ENCODE results near the gene TMEM175. TPM values are rescaled to one million over a fixed set of nuclear protein-coding genes. Genes with fewer than 3 reads are reported as not detected.

TMEM175 gene
- total RNA-seq, 1 donor from 2014 or later: 62.7 TPM

DNA sequence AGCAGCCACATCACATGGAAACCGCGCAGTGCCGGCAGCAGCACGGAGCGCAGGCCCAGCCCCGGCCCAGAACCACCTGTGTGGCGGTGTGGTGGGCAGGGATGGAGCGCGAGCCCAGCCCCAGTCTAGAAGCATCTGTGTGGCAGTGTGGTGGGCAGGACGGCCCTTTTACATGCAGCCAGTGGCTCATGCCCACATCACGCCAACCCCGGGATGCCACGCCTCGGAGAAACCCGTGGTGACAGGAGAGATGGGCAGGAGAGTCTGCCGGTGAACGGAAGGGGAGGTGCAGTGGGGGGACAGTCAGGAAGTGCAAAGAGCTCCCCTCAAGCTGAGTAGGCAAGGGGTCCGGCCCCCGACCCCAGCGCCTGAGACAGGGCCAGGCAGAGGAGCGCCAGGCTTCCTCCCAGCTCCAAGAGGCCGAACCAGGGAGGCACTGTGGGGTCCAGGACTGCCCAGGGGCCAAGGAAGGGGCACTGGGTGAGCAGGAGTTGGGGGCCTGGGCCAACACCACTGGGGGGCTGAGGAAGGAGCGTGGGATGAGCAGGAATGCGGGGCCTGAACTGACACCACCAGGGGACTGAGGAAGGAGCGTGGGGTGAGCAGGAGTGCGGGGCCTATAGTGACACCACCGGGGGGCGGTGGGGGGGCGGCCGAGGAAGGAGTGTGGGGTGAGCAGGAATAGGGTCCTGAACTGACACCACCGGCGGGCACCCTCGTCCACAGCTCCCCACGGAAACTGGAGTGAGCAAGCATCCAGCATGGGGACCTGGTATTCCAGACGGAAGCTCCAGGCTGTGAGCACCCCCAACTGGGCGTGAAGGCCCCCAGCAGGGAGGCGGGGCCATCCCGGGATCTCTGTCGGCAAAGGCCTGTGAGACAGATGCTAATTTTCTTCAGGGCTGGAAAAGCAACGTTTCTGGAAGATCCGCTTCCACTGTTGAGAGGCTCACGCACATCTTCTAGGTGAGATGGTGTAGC, 28.9 kb upstream of the TMEM175 start:
- H3K4me3 Mint-ChIP-seq (ENCODE audit: unreplicated experiment): no peak overlapping the region
- H3K27me3 Mint-ChIP-seq (ENCODE audit: unreplicated experiment): peaks cover 5% of the 10 kb centered on the region
- H3K36me3 Mint-ChIP-seq (ENCODE audit: unreplicated experiment): no peaks in the 10 kb centered on the region
- no peak overlapping the region for H3K27ac Mint-ChIP-seq (ENCODE audit: unreplicated experiment)
- H3K4me1 Mint-ChIP-seq (ENCODE audit: low read depth, unreplicated experiment): peaks cover 5% of the 10 kb centered on the region
- TF ChIP-seq, protein P1, sequence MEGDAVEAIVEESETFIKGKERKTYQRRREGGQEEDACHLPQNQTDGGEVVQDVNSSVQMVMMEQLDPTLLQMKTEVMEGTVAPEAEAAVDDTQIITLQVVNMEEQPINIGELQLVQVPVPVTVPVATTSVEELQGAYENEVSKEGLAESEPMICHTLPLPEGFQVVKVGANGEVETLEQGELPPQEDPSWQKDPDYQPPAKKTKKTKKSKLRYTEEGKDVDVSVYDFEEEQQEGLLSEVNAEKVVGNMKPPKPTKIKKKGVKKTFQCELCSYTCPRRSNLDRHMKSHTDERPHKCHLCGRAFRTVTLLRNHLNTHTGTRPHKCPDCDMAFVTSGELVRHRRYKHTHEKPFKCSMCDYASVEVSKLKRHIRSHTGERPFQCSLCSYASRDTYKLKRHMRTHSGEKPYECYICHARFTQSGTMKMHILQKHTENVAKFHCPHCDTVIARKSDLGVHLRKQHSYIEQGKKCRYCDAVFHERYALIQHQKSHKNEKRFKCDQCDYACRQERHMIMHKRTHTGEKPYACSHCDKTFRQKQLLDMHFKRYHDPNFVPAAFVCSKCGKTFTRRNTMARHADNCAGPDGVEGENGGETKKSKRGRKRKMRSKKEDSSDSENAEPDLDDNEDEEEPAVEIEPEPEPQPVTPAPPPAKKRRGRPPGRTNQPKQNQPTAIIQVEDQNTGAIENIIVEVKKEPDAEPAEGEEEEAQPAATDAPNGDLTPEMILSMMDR (IDR thresholded peaks at IDR 0.05; ENCODE audit: partially characterized antibody, unreplicated experiment): no peak
- no peak for DNase-seq
- H3K9me3 Mint-ChIP-seq (ENCODE audit: unreplicated experiment): peaks cover 7% of the 10 kb centered on the region

DNA sequence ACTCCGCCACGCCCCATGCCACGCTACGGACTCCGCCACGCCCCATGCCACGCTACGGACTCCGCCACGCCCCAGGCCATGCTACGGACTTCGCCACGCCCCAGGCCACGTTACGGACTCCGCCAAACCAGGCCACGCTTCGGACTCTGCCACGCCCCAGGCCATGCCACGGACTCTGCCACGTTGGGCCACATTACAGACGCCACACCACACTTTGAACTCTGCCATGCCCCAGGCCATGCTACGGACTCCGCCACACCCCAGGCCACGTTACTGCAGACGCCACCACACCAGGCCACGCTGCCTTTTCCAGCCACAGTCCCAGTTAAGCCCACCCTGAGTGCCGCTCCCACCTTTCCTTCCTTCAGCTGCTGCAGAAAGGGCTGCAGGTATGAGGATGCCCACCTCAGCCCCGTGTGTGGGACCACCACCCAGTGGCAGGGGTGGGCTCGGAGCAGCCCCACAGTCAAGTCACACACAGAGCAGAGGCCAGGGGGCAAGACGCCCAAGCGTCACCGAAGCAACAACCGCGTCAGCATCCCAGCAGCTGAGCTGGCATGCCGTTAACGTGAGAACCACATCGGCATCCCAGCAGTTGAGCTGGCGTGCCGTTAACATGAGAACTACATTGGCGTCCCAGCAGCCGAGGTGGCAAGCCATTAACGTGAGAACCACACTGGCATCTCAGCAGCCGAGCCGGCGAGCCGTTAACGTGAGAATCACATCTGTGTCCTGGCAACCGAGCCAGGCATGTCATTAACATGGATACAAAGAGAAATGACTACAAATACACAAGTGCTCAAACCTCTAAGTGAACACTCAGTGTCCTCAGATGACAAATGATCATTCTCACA, 26.5 kb upstream of the TMEM175 start:
- H3K4me1 Mint-ChIP-seq (ENCODE audit: low read depth, unreplicated experiment): no peaks in the 10 kb centered on the region
- H3K9me3 Mint-ChIP-seq (ENCODE audit: unreplicated experiment): peaks cover 7% of the 10 kb centered on the region
- peaks cover 5% of the 10 kb centered on the region for H3K27me3 Mint-ChIP-seq (ENCODE audit: unreplicated experiment)
- DNase-seq: no peak
- no peak overlapping the region for H3K4me3 Mint-ChIP-seq (ENCODE audit: unreplicated experiment)
- TF ChIP-seq, protein P1 (IDR thresholded peaks at IDR 0.05; ENCODE audit: partially characterized antibody, unreplicated experiment): no peak
- no peaks in the 10 kb centered on the region for H3K36me3 Mint-ChIP-seq (ENCODE audit: unreplicated experiment)
- no peak overlapping the region for H3K27ac Mint-ChIP-seq (ENCODE audit: unreplicated experiment)

GRCh38 chr4:906339-907102, 25.7 kb upstream of the TMEM175 start:
- DNase-seq: no peak
- Mint-ChIP-seq H3K4me3 (ENCODE audit: unreplicated experiment) (no peak overlapping the region), H3K4me1 (ENCODE audit: low read depth, unreplicated experiment) (peaks cover 1% of the 10 kb centered on the region), H3K36me3 (ENCODE audit: unreplicated experiment) (no peaks in the 10 kb centered on the region), H3K27me3 (ENCODE audit: unreplicated experiment) (peaks cover 6% of the 10 kb centered on the region), H3K27ac (ENCODE audit: unreplicated experiment) (peak overlapping the region; percentile 48), H3K9me3 (ENCODE audit: unreplicated experiment) (peaks cover 7% of the 10 kb centered on the region)
- TF ChIP-seq, protein P1 (IDR thresholded peaks at IDR 0.05; ENCODE audit: partially characterized antibody, unreplicated experiment): no peak

GRCh38 chr4:907103-907400, 25.2 kb upstream of the TMEM175 start:
- H3K27me3 Mint-ChIP-seq (ENCODE audit: unreplicated experiment): peaks cover 8% of the 10 kb centered on the region
- no peaks in the 10 kb centered on the region for H3K36me3 Mint-ChIP-seq (ENCODE audit: unreplicated experiment)
- no peak overlapping the region for H3K4me3 Mint-ChIP-seq (ENCODE audit: unreplicated experiment)
- TF ChIP-seq, protein P1 (IDR thresholded peaks at IDR 0.05; ENCODE audit: partially characterized antibody, unreplicated experiment): no peak
- H3K4me1 Mint-ChIP-seq (ENCODE audit: low read depth, unreplicated experiment): peaks cover 7% of the 10 kb centered on the region
- H3K27ac Mint-ChIP-seq (ENCODE audit: unreplicated experiment): peak overlapping the region; percentile 48
- peaks cover 9% of the 10 kb centered on the region for H3K9me3 Mint-ChIP-seq (ENCODE audit: unreplicated experiment)
- DNase-seq: no peak
